ENCODE data around the gene ERCC5.

The ERCC5 gene

GRCh38 chr13:102845289-102845629 lies 573 bp upstream of the ERCC5 start:
- no peak for DNase-seq (ENCODE audit: low read depth, low spot score)

- no peak for DNase-seq (ENCODE audit: low read depth, low spot score)
Observed at GRCh38 chr13:102846261-102847015, 606 bp downstream of the ERCC5 start.

GRCh38 chr13:102847272-102848234 lies 1.7 kb downstream of the ERCC5 start:
- no peak for DNase-seq (ENCODE audit: low read depth, low spot score)

GRCh38 chr13:102848956-102849355 lies 3.1 kb downstream of the ERCC5 start:
- no peak for DNase-seq (ENCODE audit: low read depth, low spot score)

- no peak for DNase-seq (ENCODE audit: low read depth, low spot score)
Observed at GRCh38 chr13:102852556-102852955, 6.7 kb downstream of the ERCC5 start.

- DNase-seq (ENCODE audit: low read depth, low spot score) = no peak
Observed at GRCh38 chr13:102854675-102855074, 8.8 kb downstream of the ERCC5 start.

GRCh38 chr13:102856557-102856956 lies 10.7 kb downstream of the ERCC5 start:
- DNase-seq (ENCODE audit: low read depth, low spot score) = no peak

GRCh38 chr13:102862624-102863210 lies 16.9 kb downstream of the ERCC5 start:
- no peak for DNase-seq (ENCODE audit: low read depth, low spot score)

- DNase-seq (ENCODE audit: low read depth, low spot score) = no peak
Observed at GRCh38 chr13:102863590-102863989, 17.8 kb downstream of the ERCC5 start.

GRCh38 chr13:102868366-102868936 lies 22.6 kb downstream of the ERCC5 start:
- no peak for DNase-seq (ENCODE audit: low read depth, low spot score)

GRCh38 chr13:102869948-102870676 lies 24.3 kb downstream of the ERCC5 start:
- no peak for DNase-seq (ENCODE audit: low read depth, low spot score)

- DNase-seq (ENCODE audit: low read depth, low spot score) = no peak
Observed at GRCh38 chr13:102870677-102871415, 25.0 kb downstream of the ERCC5 start.

- no peak for DNase-seq (ENCODE audit: low read depth, low spot score)
Observed at GRCh38 chr13:102872131-102872530, 26.3 kb downstream of the ERCC5 start.

- DNase-seq (ENCODE audit: low read depth, low spot score) = no peak
Observed at GRCh38 chr13:102872531-102872930, 26.7 kb downstream of the ERCC5 start.

GRCh38 chr13:102873653-102874052 lies 27.8 kb downstream of the ERCC5 start:
- DNase-seq (ENCODE audit: low read depth, low spot score) = no peak

- DNase-seq (ENCODE audit: low read depth, low spot score) = no peak
Observed at GRCh38 chr13:102875256-102875655, 29.4 kb downstream of the ERCC5 start.

GRCh38 chr13:102877303-102877702 lies 31.5 kb downstream of the ERCC5 start:
- no peak for DNase-seq (ENCODE audit: low read depth, low spot score)

- DNase-seq (ENCODE audit: low read depth, low spot score) = no peak
Observed at GRCh38 chr13:102878481-102878880, 32.6 kb downstream of the ERCC5 start.

- no peak for DNase-seq (ENCODE audit: low read depth, low spot score)
Observed at GRCh38 chr13:102879793-102880499, 34.1 kb downstream of the ERCC5 start.
